OCI-LY7 (cell line): ENCODE measurements around the gene NSUN2. TPM values are rescaled to one million over a fixed set of nuclear protein-coding genes. Genes with fewer than 3 reads are reported as not detected.

Experiments
- BruUV-seq: library from RNA; stranded (reverse); fragments of 400-500 nt; replicated peaks from 2 replicates; lab custom pipeline; 2021; lab: Mats Ljungman, UMichigan
- CTCF ChIA-PET: fragments of 300-600 bp; sonication (Branson Sonifier 250); formaldehyde crosslinking; loops from one replicate; lab custom pipeline; 2022; ENCODE audit warnings: antibody characterized with exemption; ENCODE audit not compliant: unreplicated experiment; lab: Charles Lee
- POLR2A ChIA-PET: fragments of 300-600 bp; sonication (Branson Sonifier 250); formaldehyde crosslinking; loops from one replicate; lab custom pipeline; 2022; ENCODE audit warnings: antibody characterized with exemption; lab: Charles Lee
- DNase-seq: peaks from one replicate; pipeline ENCODE4 v3.0.0-alpha.2; 2015; ENCODE audit warnings: low spot score
- H2AFZ ChIP-seq: fragments of 200-600 bp; sonication (generic), shearing (Covaris generic); 2 replicates; pipeline ENCODE4 v1.6.1; 2014; ENCODE audit warnings: mild to moderate bottlenecking, antibody characterized with exemption, low read length, moderate library complexity
- H3K27ac ChIP-seq: fragments of 200-600 bp; sonication (generic); 2 replicates; pipeline ENCODE4 v1.5.1; 2014; ENCODE audit warnings: mixed run types, low read depth, mild to moderate bottlenecking, moderate library complexity, low read length, inconsistent platforms; ENCODE audit not compliant: poor library complexity, severe bottlenecking
- H3K36me3 ChIP-seq: fragments of 200-600 bp; sonication (generic); 2 replicates; pipeline ENCODE4 v1.6.1; 2014; ENCODE audit warnings: mild to moderate bottlenecking, antibody characterized with exemption, low read length, moderate library complexity, mixed read lengths; ENCODE audit not compliant: insufficient read depth
- H3K4me1 ChIP-seq: fragments of 200-600 bp; sonication (generic); 2 replicates; pipeline ENCODE4 v1.5.1; 2014; ENCODE audit warnings: mild to moderate bottlenecking, low read length; ENCODE audit not compliant: insufficient read depth, poor library complexity, severe bottlenecking
- H3K4me2 ChIP-seq: fragments of 200-600 bp; sonication (generic); 2 replicates; pipeline ENCODE4 v1.6.1; 2014; ENCODE audit warnings: mild to moderate bottlenecking, low read length
- H3K4me3 ChIP-seq: fragments of 200-600 bp; sonication (generic); 2 replicates; pipeline ENCODE4 v1.5.1; 2014; ENCODE audit warnings: mild to moderate bottlenecking, low read depth, low read length; ENCODE audit not compliant: poor library complexity, severe bottlenecking
- H3K79me2 ChIP-seq: fragments of 200-600 bp; sonication (generic); 2 replicates; pipeline ENCODE4 v1.6.1; 2016; ENCODE audit warnings: low read depth, mild to moderate bottlenecking, low read length, moderate library complexity, mixed read lengths; ENCODE audit not compliant: insufficient read depth
- H3K9me2 ChIP-seq: fragments of 200-600 bp; sonication (generic); 2 replicates; pipeline ENCODE4 v1.6.1; 2016; ENCODE audit warnings: mild to moderate bottlenecking, low read length, mixed read lengths; ENCODE audit not compliant: insufficient read depth
- H3K9me3 ChIP-seq: fragments of 200-600 bp; sonication (generic); 2 replicates; pipeline ENCODE4 v1.6.1; 2014; ENCODE audit warnings: mild to moderate bottlenecking, mixed run types, low read length, mixed read lengths
- H4K20me1 ChIP-seq: fragments of 200-600 bp; sonication (generic); 2 replicates; pipeline ENCODE4 v1.6.1; 2014; ENCODE audit warnings: mild to moderate bottlenecking, antibody characterized with exemption, low read length, moderate library complexity, mixed read lengths; ENCODE audit not compliant: insufficient read depth
- CTCF ChIP-seq: fragments of 200-600 bp; sonication (generic); conservative IDR thresholded peaks from 2 replicates; pipeline ENCODE4 v1.5.1; 2014; ENCODE audit warnings: mild to moderate bottlenecking, antibody characterized with exemption, low read length, moderate library complexity, mixed read lengths
- EZH2phosphoT487 ChIP-seq: fragments of 200-600 bp; sonication (generic); IDR thresholded peaks from 2 replicates; pipeline ENCODE4 v1.6.1; 2018; ENCODE audit warnings: low read depth, borderline replicate concordance, mild to moderate bottlenecking, mixed run types, antibody characterized with exemption, low read length, moderate library complexity, mixed read lengths
- intact Hi-C: fragments of 100-400 bp; cut with micrococcal nuclease; formaldehyde crosslinking; loops from one replicate; pipeline ENCODE4 v1.10.0; 2022; ENCODE audit not compliant: unreplicated experiment
- total RNA-seq, 2 experiments: library from RNA; depleted of rRNA in 1 of 2; stranded (reverse); fragments of >200 nt in 1 of 2; shearing (Covaris generic) in 1 of 2; gene quantifications; 2 replicates each; pipeline ENCODE4 v1.2.3, GENCODE V29; 2014 to 2022

NSUN2 gene
- total RNA-seq, 2 experiments from 2014 or later, result 88.9 to 139 TPM

DNA sequence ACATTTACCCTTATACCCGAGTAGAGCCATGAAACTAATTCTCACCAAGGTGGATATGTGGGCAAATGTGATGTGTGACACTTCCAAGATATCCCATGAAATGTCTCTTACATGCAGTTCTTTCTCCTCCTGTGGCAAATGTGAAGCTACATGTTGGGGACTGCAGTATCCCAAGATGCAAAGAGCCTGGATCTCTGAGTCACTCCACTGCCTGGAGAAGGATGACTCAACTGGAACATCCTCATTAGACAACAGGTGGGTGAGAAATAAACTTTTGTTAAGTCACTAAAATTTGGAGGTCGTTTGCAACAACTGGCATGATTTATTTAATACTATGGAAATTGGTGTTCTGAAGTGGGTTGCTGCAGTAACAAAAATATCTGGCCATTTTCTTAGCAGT is 43.9 kb upstream of the NSUN2 start:
- CTCF ChIA-PET, result interaction anchor here (0.9 kb wide), 1 partner anchor 42 kb away, joined by 3 read pairs; no protein-coding TSS in a partner anchor
- H2AFZ ChIP-seq, result no peak overlapping the region
- no peaks in the 10 kb centered on the region for H3K9me2 ChIP-seq
- no peaks in the 10 kb centered on the region for H3K4me1 ChIP-seq
- H3K79me2 ChIP-seq, result no peaks in the 10 kb centered on the region
- peaks cover 6% of the 10 kb centered on the region; the same call in 1 of the 2 replicates for H3K9me3 ChIP-seq
- H3K4me2 ChIP-seq, result no peak overlapping the region
- H3K27ac ChIP-seq, result no peak overlapping the region
- intact Hi-C loops, result no loop called here
- POLR2A ChIA-PET, result interaction anchor here (0.6 to 1.0 kb wide), 2 partner anchors 7 to 54 kb away, joined by 3 read pairs; no protein-coding TSS in a partner anchor
- H3K4me3 ChIP-seq, result no peak overlapping the region
- BruUV-seq, result no TSS peak
- TF ChIP-seq CTCF (no peak), EZH2phosphoT487 (no peak)
- no peak for DNase-seq
- no peaks in the 10 kb centered on the region for H3K36me3 ChIP-seq
- no peaks in the 10 kb centered on the region for H4K20me1 ChIP-seq

GRCh38 chr5:6675784-6676491 is 43.1 kb upstream of the NSUN2 start:
- H3K4me3 ChIP-seq, result no peak overlapping the region
- H3K79me2 ChIP-seq, result no peaks in the 10 kb centered on the region
- TF ChIP-seq EZH2phosphoT487 (no peak), CTCF (0 out of 2 replicates have a peak, but pooled peaks have one; percentile 41)
- no peaks in the 10 kb centered on the region for H4K20me1 ChIP-seq
- BruUV-seq, result no TSS peak
- CTCF ChIA-PET, result no interaction called here
- no peak for DNase-seq
- H3K4me2 ChIP-seq, result no peak overlapping the region
- peaks cover 6% of the 10 kb centered on the region; the same call in 1 of the 2 replicates for H3K9me3 ChIP-seq
- no peak overlapping the region for H2AFZ ChIP-seq
- H3K9me2 ChIP-seq, result no peaks in the 10 kb centered on the region
- H3K4me1 ChIP-seq, result no peaks in the 10 kb centered on the region
- H3K27ac ChIP-seq, result no peak overlapping the region
- H3K36me3 ChIP-seq, result no peaks in the 10 kb centered on the region
- POLR2A ChIA-PET, result interaction anchor here (0.5 to 0.6 kb wide), 2 partner anchors 55 to 321 kb away, joined by 3 read pairs; no protein-coding TSS in a partner anchor
- intact Hi-C loops, result no loop called here

DNA sequence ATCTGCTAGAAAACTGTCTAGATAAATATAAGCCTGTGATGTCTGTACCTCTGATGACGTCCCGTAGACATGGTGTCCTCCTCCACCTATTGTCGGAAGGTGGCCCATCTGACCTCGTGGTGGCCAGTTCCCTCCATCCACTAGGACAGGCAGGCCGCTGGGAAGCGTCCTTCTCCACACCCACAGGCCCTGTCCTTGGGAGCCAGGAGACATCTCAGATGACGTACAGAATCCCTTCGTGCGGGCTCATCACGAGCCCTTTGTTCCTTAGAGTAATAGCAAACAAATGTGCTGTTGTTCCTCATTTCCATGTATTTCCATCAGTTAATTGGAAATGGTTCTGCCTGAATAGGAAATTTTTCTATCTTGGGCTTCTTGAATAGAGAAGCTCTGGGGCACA is 42.0 kb upstream of the NSUN2 start:
- TF ChIP-seq CTCF (no peak), EZH2phosphoT487 (no peak)
- H3K9me3 ChIP-seq, result peaks cover 6% of the 10 kb centered on the region; the same call in 1 of the 2 replicates
- no peak overlapping the region for H3K27ac ChIP-seq
- no peak overlapping the region for H3K4me2 ChIP-seq
- H3K9me2 ChIP-seq, result no peaks in the 10 kb centered on the region
- no peak overlapping the region for H2AFZ ChIP-seq
- BruUV-seq, result no TSS peak
- H3K79me2 ChIP-seq, result no peaks in the 10 kb centered on the region
- peaks cover 7% of the 10 kb centered on the region; the same call in 1 of the 2 replicates for H3K36me3 ChIP-seq
- DNase-seq, result no peak
- H3K4me3 ChIP-seq, result no peak overlapping the region
- H3K4me1 ChIP-seq, result no peaks in the 10 kb centered on the region
- intact Hi-C loops, result no loop called here
- ChIA-PET CTCF (no interaction called here), POLR2A (interaction anchor here (0.5 kb wide), 1 partner anchor 19 kb away, joined by 3 read pairs; no protein-coding TSS in a partner anchor)
- H4K20me1 ChIP-seq, result no peaks in the 10 kb centered on the region
